ENCODE results near the gene BLMH.

BLMH gene

DNA sequence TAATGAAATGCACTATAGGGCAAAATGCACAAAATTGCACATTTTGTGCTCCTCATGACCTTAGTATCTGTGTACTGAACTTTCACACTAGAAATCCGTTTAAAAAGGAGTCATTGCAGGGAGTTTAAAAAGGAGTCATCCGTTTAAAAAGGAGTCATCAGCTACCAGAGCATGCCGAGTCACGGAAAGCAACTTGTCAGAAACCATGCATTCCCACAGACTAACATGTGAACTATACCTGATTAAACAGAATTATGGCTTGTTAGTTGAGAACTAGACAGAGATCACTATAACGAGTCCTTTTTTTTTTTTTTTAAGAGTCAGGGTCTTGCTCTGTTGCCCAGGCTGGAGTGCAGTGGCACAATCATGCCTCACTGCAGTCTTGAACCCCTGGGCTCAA, 92.1 kb downstream of the BLMH start:
- Histone ChIP-seq H3K9ac (no peak overlapping the region), H3K27ac (no peak overlapping the region), H3K4me2 (no peak overlapping the region), H2AFZ (ENCODE audit: low read depth) (no peak overlapping the region), H3K4me1 (ENCODE audit: low read depth, poor library complexity, severe bottlenecking) (no peaks in the 10 kb centered on the region), H3K27me3 (ENCODE audit: insufficient read depth, low read depth) (no peaks in the 10 kb centered on the region), H4K20me1 (ENCODE audit: insufficient read depth) (no peaks in the 10 kb centered on the region), H3K36me3 (ENCODE audit: insufficient read depth) (no peaks in the 10 kb centered on the region), H3K4me3 (IDR thresholded peaks at IDR 0.05; ENCODE audit: insufficient read depth, low read depth, low read length) (no peak overlapping the region), H3K79me2 (ENCODE audit: insufficient read depth, low read depth) (no peaks in the 10 kb centered on the region)
- TF ChIP-seq, protein P1, sequence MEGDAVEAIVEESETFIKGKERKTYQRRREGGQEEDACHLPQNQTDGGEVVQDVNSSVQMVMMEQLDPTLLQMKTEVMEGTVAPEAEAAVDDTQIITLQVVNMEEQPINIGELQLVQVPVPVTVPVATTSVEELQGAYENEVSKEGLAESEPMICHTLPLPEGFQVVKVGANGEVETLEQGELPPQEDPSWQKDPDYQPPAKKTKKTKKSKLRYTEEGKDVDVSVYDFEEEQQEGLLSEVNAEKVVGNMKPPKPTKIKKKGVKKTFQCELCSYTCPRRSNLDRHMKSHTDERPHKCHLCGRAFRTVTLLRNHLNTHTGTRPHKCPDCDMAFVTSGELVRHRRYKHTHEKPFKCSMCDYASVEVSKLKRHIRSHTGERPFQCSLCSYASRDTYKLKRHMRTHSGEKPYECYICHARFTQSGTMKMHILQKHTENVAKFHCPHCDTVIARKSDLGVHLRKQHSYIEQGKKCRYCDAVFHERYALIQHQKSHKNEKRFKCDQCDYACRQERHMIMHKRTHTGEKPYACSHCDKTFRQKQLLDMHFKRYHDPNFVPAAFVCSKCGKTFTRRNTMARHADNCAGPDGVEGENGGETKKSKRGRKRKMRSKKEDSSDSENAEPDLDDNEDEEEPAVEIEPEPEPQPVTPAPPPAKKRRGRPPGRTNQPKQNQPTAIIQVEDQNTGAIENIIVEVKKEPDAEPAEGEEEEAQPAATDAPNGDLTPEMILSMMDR (conservative IDR thresholded peaks at IDR 0.05; ENCODE audit: low read depth, low read length), result no peak
